NCI-H2081 (cell line): ENCODE results near the gene KRTAP13-3.

Experiments
- DNase-seq, 2 experiments: peaks; one replicate each; lab custom pipeline; 2025; lab: John Stamatoyannopoulos, UW

The KRTAP13-3 gene

GRCh38 chr21:30425826-30426225 is at the start of gene KRTAP13-3:
Gene KRTAP13-3, minus strand, starts transcription at chr21:30425926. Its CDS starts 14 bp downstream, at chr21:30425912.
- DNase-seq: no peak

- DNase-seq: no peak
Observed at GRCh38 chr21:30468900-30469714, 43.4 kb upstream of the KRTAP13-3 start.

- no peak for DNase-seq
Observed at GRCh38 chr21:30463713-30464112, 38.0 kb upstream of the KRTAP13-3 start.

GRCh38 chr21:30448514-30448913 is 22.8 kb upstream of the KRTAP13-3 start:
- DNase-seq: no peak

GRCh38 chr21:30447056-30447455 is 21.3 kb upstream of the KRTAP13-3 start:
- DNase-seq: no peak

GRCh38 chr21:30444204-30444603 is 18.5 kb upstream of the KRTAP13-3 start:
- no peak for DNase-seq

- DNase-seq: no peak
Observed at GRCh38 chr21:30443226-30443625, 17.5 kb upstream of the KRTAP13-3 start.

GRCh38 chr21:30439975-30440374 is 14.2 kb upstream of the KRTAP13-3 start, which contains the start of gene KRTAP15-1:
Gene KRTAP15-1, plus strand, starts transcription at chr21:30440275. Its CDS starts 53 bp downstream, at chr21:30440328.
- DNase-seq: no peak

- DNase-seq: peak in 1 of 2 experiments; percentile 16
Observed at GRCh38 chr21:30437010-30437565, 11.4 kb upstream of the KRTAP13-3 start.

GRCh38 chr21:30434033-30434631 is 8.4 kb upstream of the KRTAP13-3 start:
- peak; percentile 18 to 34 for DNase-seq

- DNase-seq: no peak
Observed at GRCh38 chr21:30430170-30430655, 4.5 kb upstream of the KRTAP13-3 start, which contains the start of gene KRTAP13-4. Gene KRTAP13-4, plus strand, starts transcription at chr21:30430220. Its CDS starts 56 bp downstream, at chr21:30430276.

- no peak for DNase-seq
Observed at GRCh38 chr21:30426731-30427130, 1.0 kb upstream of the KRTAP13-3 start.

GRCh38 chr21:30415993-30416392 is 9.7 kb downstream of the KRTAP13-3 start:
- DNase-seq: no peak

GRCh38 chr21:30408782-30409494 is 16.8 kb downstream of the KRTAP13-3 start:
- peak; percentile 31 to 35 for DNase-seq

GRCh38 chr21:30395731-30396130 is 30.0 kb downstream of the KRTAP13-3 start, which contains the start of gene KRTAP13-1:
Gene KRTAP13-1, plus strand, starts transcription at chr21:30396031. Its CDS starts 56 bp downstream, at chr21:30396087.
- DNase-seq: no peak

- no peak for DNase-seq
Observed at GRCh38 chr21:30391492-30392025, 34.2 kb downstream of the KRTAP13-3 start.

- no peak for DNase-seq
Observed at GRCh38 chr21:30382201-30382600, 43.5 kb downstream of the KRTAP13-3 start.
